Right atrium auricular region (tissue), 2 donors: ENCODE measurements around the gene NSD1. TPM values are rescaled to one million over a fixed set of nuclear protein-coding genes. Genes with fewer than 3 reads are reported as not detected.

ENCODE experiments used
- DNase-seq: peaks from one replicate; pipeline ENCODE4 v3.0.0-alpha.2; 2019; ENCODE audit warnings: low spot score
- H3K27ac ChIP-seq, 2 donors: fragments of 200-600 bp; sonication (generic); 1 replicate in 1 of 2; 2 replicates in 1 of 2; pipeline ENCODE4 v1.5.1; 2016 to 2019
- H3K27me3 ChIP-seq, 2 donors: fragments of 200-600 bp; sonication (generic); one replicate each; pipeline versions ENCODE4 v1.5.1 to v1.6.0; 2017 to 2019
- H3K36me3 ChIP-seq: fragments of 200-600 bp; sonication (generic); one replicate; pipeline ENCODE4 v1.5.1; 2016
- H3K4me1 ChIP-seq, 2 donors: fragments of 200-600 bp; sonication (generic); one replicate each; pipeline versions ENCODE4 v1.5.1 to v1.6.0; 2017 to 2019
- H3K4me3 ChIP-seq, 2 donors: fragments of 200-600 bp; sonication (generic); 1 replicate in 1 of 2; 2 replicates in 1 of 2; pipeline ENCODE4 v1.5.1; 2017 to 2019; ENCODE audit warnings: mild to moderate bottlenecking in 1 of 2, moderate library complexity in 1 of 2
- H3K9me3 ChIP-seq, 2 donors: fragments of 200-600 bp; sonication (generic); one replicate each; pipeline ENCODE4 v1.5.1; 2019
- total RNA-seq, 2 donors: library from RNA; depleted of rRNA; stranded (reverse); fragments of >200 nt; gene quantifications; one replicate each; pipeline ENCODE4 v1.1.0, GENCODE V29; 2016
- TF ChIP-seq, protein P1 (sequence below), 2 donors: fragments of 200-600 bp; sonication (generic); IDR thresholded peaks; one replicate each; pipeline ENCODE4 v1.5.1; 2019; ENCODE audit warnings: antibody characterized with exemption in 2 of 2

NSD1 gene
- total RNA-seq, 2 donors from 2014 or later = 25.4 to 26.7 TPM

GRCh38 chr5:177131019-177131320 is 2.6 kb upstream of the NSD1 start:
- Histone ChIP-seq H3K36me3 (peaks cover 9% of the 10 kb centered on the region), H3K4me3 (no peak overlapping the region), H3K4me1 (peaks cover 0 to 27% of the 10 kb centered on the region in 2 donors), H3K27ac (no peak overlapping the region), H3K27me3 (no peaks in the 10 kb centered on the region), H3K9me3 (no peaks in the 10 kb centered on the region)
- no peak for DNase-seq
- TF ChIP-seq, protein P1, sequence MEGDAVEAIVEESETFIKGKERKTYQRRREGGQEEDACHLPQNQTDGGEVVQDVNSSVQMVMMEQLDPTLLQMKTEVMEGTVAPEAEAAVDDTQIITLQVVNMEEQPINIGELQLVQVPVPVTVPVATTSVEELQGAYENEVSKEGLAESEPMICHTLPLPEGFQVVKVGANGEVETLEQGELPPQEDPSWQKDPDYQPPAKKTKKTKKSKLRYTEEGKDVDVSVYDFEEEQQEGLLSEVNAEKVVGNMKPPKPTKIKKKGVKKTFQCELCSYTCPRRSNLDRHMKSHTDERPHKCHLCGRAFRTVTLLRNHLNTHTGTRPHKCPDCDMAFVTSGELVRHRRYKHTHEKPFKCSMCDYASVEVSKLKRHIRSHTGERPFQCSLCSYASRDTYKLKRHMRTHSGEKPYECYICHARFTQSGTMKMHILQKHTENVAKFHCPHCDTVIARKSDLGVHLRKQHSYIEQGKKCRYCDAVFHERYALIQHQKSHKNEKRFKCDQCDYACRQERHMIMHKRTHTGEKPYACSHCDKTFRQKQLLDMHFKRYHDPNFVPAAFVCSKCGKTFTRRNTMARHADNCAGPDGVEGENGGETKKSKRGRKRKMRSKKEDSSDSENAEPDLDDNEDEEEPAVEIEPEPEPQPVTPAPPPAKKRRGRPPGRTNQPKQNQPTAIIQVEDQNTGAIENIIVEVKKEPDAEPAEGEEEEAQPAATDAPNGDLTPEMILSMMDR (IDR thresholded peaks at IDR 0.05) = no peak

- TF ChIP-seq, protein P1 (IDR thresholded peaks at IDR 0.05) = no peak
- Histone ChIP-seq H3K36me3 (peaks cover 15% of the 10 kb centered on the region), H3K4me3 (peak overlapping the region in 1 of 2 donors; percentile 76), H3K4me1 (peaks cover 0 to 33% of the 10 kb centered on the region in 2 donors), H3K27ac (peak overlapping the region in 1 of 2 donors; percentile 96), H3K27me3 (no peaks in the 10 kb centered on the region), H3K9me3 (no peaks in the 10 kb centered on the region)
- no peak for DNase-seq
Observed at GRCh38 chr5:177131352-177132135, 2.0 kb upstream of the NSD1 start.

- no peak for DNase-seq
- H3K4me1 ChIP-seq = peaks cover 0 to 41% of the 10 kb centered on the region in 2 donors
Observed at GRCh38 chr5:177132136-177133095, 1.2 kb upstream of the NSD1 start.

DNA sequence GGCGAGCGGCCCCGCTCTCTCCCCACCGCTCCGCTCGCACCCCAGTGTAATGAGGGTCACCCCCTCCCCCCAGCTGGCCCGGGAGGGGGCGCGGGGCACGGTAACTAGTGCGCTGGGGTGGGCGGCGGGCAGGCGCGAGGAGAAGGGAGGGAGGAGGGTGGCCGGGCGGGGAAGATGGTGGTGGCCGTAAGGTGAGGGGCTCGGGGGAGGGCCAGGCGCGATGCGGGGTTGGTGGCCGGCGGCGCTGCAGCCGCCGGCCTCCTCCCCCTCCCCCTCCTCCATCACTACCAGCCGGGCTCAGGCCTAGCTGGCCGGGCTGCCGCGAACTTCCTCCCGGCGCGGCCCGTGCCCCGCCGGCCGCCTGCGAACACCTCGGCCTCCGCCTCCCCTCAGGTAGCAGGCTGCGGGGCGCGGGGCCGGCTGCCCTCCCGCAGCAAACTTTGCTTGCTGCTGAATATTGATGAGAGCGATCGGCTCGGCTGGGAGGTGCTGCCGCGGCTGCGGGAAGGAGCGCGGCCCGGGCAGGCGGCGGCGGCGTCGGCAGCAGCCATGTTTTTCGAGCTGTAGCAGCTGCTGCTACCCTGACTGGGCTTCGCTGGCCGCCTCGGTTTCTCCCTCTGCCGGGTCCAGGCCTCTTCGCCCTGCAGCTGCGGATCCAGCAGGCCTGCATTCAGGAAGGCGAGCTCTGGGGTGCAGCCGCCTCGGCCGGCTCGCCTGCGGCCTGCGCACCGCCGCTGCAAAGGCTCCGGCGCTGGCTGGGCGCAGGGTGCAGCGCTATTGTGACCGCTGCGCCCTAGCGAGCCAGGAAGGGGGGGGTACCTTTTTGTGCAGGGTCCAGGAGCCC is 502 bp downstream of the NSD1 start:
- DNase-seq = no peak
- Histone ChIP-seq H3K36me3 (peaks cover 29% of the 10 kb centered on the region), H3K4me1 (peaks cover 0 to 46% of the 10 kb centered on the region in 2 donors)

More at GRCh38 chr5:177132136-177133095, 1.2 kb upstream of the NSD1 start:
- H3K27ac ChIP-seq = peak overlapping the region; percentile 91 to 96
- TF ChIP-seq, protein P1 (IDR thresholded peaks at IDR 0.05) = no peak
- no peaks in the 10 kb centered on the region for H3K9me3 ChIP-seq
- H3K4me3 ChIP-seq = peak overlapping the region; percentile 74 to 76
- H3K36me3 ChIP-seq = peaks cover 23% of the 10 kb centered on the region
- H3K27me3 ChIP-seq = no peaks in the 10 kb centered on the region

More for the DNA sequence above, 502 bp downstream of the NSD1 start:
- Histone ChIP-seq H3K27me3 (no peaks in the 10 kb centered on the region), H3K9me3 (no peaks in the 10 kb centered on the region), H3K27ac (peak overlapping the region; percentile 91 to 96), H3K4me3 (peak overlapping the region; percentile 74 to 76)
- TF ChIP-seq, protein P1 (IDR thresholded peaks at IDR 0.05) = no peak
